Endothelial cell of umbilical vein (primary cell): ENCODE results near the gene PPP2R5B. TPM values are rescaled to one million over a fixed set of nuclear protein-coding genes. Genes with fewer than 3 reads are reported as not detected.

ENCODE experiments used
- BruUV-seq: library from RNA; stranded (reverse); fragments of 400-500 nt; replicated peaks from 2 replicates; lab custom pipeline; 2021; lab: Mats Ljungman, UMichigan
- CTCF ChIA-PET: fragments of 300-600, 350-600 bp; sonication (Branson Sonifier 250); formaldehyde crosslinking; loops from one replicate; lab custom pipeline; 2021; ENCODE audit warnings: antibody characterized with exemption, inconsistent platforms; lab: Charles Lee
- POLR2A ChIA-PET: fragments of 300-600, 350-600 bp; sonication (Branson Sonifier 250); formaldehyde crosslinking; loops from one replicate; lab custom pipeline; 2021; ENCODE audit warnings: antibody characterized with exemption, inconsistent platforms; lab: Charles Lee
- DNase-seq: peaks from one replicate; pipeline ENCODE4 v3.0.0-alpha.2; 2011; ENCODE audit warnings: low read depth, low spot score
- FAIRE-seq: peaks from 2 replicates; lab custom pipeline; 2011; peaks lifted over from hg19 to GRCh38; lab: Jason Lieb, UNC
- H2AFZ ChIP-seq: 2 replicates; pipeline ENCODE4 v1.6.0; 2012; ENCODE audit warnings: low read depth, low read length, control low read depth, inconsistent platforms
- H3K27ac ChIP-seq: 2 replicates; pipeline ENCODE4 v1.5.1; 2011; ENCODE audit warnings: low read depth, mild to moderate bottlenecking, control low read depth, low read length, moderate library complexity; ENCODE audit not compliant: insufficient read depth
- H3K27me3 ChIP-seq, 2 experiments: 2 replicates each; pipeline versions ENCODE4 v1.6.0 to v1.6.1; 2011; ENCODE audit warnings: low read length in 2 of 2, mixed read lengths in 1 of 2; ENCODE audit not compliant: control insufficient read depth in 2 of 2, insufficient read depth in 2 of 2
- H3K36me3 ChIP-seq, 2 experiments: 2 replicates in 1 of 2; 3 replicates in 1 of 2; pipeline ENCODE4 v1.5.1; 2011; ENCODE audit warnings: low read length in 2 of 2, mild to moderate bottlenecking in 1 of 2, moderate library complexity in 1 of 2; ENCODE audit not compliant: control insufficient read depth in 2 of 2, insufficient read depth in 2 of 2; ENCODE audit errors: extremely low read depth in 1 of 2
- H3K4me1 ChIP-seq: 3 replicates; pipeline ENCODE4 v1.5.1; 2011; ENCODE audit warnings: mild to moderate bottlenecking, low read length; ENCODE audit not compliant: control insufficient read depth, insufficient read depth; ENCODE audit errors: extremely low read depth
- H3K4me2 ChIP-seq: 2 replicates; pipeline ENCODE4 v1.6.1; 2011; ENCODE audit warnings: low read length, control low read depth, mixed read lengths; ENCODE audit not compliant: insufficient read depth
- H3K4me3 ChIP-seq, 3 experiments: fragments of 200-600 bp in 1 of 3; sonication (generic), shearing (Covaris generic) in 1 of 3; replicated peaks in 1 of 3; 2 replicates each; pipeline ENCODE4 v1.5.1; 2011 to 2016; ENCODE audit warnings: control low read depth in 3 of 3, low read length in 3 of 3, mild to moderate bottlenecking in 2 of 3, inconsistent platforms in 1 of 3, low read depth in 1 of 3, moderate library complexity in 1 of 3; ENCODE audit not compliant: insufficient read depth in 1 of 3
- H3K79me2 ChIP-seq: 2 replicates; pipeline ENCODE4 v1.6.0; 2012; ENCODE audit warnings: low read length, inconsistent platforms; ENCODE audit not compliant: control insufficient read depth, insufficient read depth
- H3K9ac ChIP-seq: replicated peaks from 2 replicates; pipeline ENCODE3; 2011; ENCODE audit warnings: low read length, control low read depth; ENCODE audit not compliant: insufficient read depth; ENCODE audit errors: extremely low read depth
- H3K9me1 ChIP-seq: replicated peaks from 3 replicates; pipeline ENCODE4 v1.6.0; 2011; ENCODE audit warnings: mild to moderate bottlenecking, low read length; ENCODE audit not compliant: control insufficient read depth, insufficient read depth; ENCODE audit errors: extremely low read depth
- H3K9me3 ChIP-seq: replicated peaks from 2 replicates; pipeline ENCODE4 v1.5.1; 2012; ENCODE audit warnings: low read length, inconsistent platforms; ENCODE audit not compliant: control insufficient read depth, insufficient read depth
- H4K20me1 ChIP-seq: replicated peaks from 2 replicates; pipeline ENCODE3; 2011; ENCODE audit warnings: mild to moderate bottlenecking, low read length; ENCODE audit not compliant: control insufficient read depth, insufficient read depth; ENCODE audit errors: extremely low read depth
- MYC ChIP-seq: IDR thresholded peaks from one replicate; pipeline ENCODE4 v1.6.1; 2011; ENCODE audit warnings: mild to moderate bottlenecking, low read depth, low read length
- dilution Hi-C: fragments of 300-500 bp; cut with MboI; formaldehyde crosslinking; loops from one replicate; pipeline ENCODE4 v1.15.0; 2019; ENCODE audit warnings: low sequenced_read_pairs; ENCODE audit not compliant: extremely low pct_ligation_motif_present
- intact Hi-C: fragments of 100-400 bp; cut with micrococcal nuclease; formaldehyde crosslinking; loops from one replicate; pipeline ENCODE4 v1.10.0; 2022
- polyA plus RNA-seq, 4 experiments: library from polyadenylated mRNA; depleted of rRNA in 3 of 4; stranded (reverse) in 3 of 4; unstranded in 1 of 4; fragments of >200 nt; gene quantifications; 2 replicates each; pipeline versions ENCODE4 v1.2.1 to v1.2.3, GENCODE V29; 2011 to 2012; ENCODE audit warnings: missing spikeins in 1 of 4
- total RNA-seq: library from RNA; stranded (reverse); gene quantifications from 2 replicates; pipeline ENCODE4 v1.2.3, GENCODE V29; 2021
- TF ChIP-seq, protein P1 (sequence below), 2 donors: IDR thresholded peaks; 1 replicate in 1 of 2; 2 replicates in 1 of 2; pipeline ENCODE4 v1.5.1; 2011; ENCODE audit warnings: low read length in 2 of 2, mild to moderate bottlenecking in 2 of 2, moderate library complexity in 2 of 2, control low read depth in 1 of 2, inconsistent platforms in 1 of 2, low read depth in 1 of 2; ENCODE audit not compliant: insufficient read depth in 1 of 2; ENCODE audit errors: extremely low read depth in 1 of 2

PPP2R5B gene
- total and polyA plus RNA-seq, 2 donors (not counting 3 experiments of a cell fraction or from before 2014, with no cell fraction given), result 17.6 to 17.8 TPM

DNA sequence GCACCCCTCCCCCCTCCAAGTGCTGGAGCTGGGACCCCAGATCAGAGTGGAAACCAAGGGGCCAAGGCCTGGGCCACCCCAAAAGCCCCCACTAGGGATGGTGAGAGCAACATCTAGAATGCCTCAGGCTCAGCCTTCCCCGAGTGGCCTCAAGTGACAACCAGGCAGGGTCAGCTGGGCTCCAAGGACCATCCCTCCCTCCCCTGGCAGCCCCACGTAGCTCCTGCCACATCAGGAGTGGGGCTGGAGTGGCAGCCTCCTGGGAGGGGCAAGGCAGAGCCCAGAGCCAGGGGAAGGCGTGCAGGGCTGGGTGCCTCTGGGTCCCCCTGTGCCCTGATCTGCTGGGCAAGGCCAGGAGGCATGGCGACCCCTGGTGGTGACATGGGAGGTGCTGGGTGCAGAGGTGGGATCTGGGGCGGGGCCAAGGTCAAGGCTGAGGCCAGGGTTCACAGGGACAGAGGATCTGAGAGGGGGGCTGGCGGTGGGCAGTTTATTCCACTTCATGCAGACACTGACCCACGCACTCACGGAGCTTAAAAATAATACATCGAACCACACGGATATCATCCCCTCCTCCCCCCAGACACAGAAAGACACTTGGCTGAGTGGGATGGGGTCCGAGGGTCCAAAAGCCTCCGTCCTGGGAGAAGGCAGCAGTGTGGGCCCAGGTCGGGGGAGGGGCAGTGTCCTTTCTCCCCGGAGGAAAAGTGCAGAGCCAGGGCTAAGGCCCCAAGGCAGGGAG is 30.2 kb upstream of the PPP2R5B start:
- no TSS peak for BruUV-seq
- dilution Hi-C loops (loop anchor here (10.0 kb wide), 1 partner anchor 49 kb away; the partner anchor contains the start of gene CDC42BPG), intact Hi-C loops (loop anchor here (1.0 kb wide), 2 partner anchors 47 to 117 kb away; no protein-coding TSS in a partner anchor)
- H4K20me1 ChIP-seq, result no peaks in the 10 kb centered on the region
- TF ChIP-seq, protein P1, sequence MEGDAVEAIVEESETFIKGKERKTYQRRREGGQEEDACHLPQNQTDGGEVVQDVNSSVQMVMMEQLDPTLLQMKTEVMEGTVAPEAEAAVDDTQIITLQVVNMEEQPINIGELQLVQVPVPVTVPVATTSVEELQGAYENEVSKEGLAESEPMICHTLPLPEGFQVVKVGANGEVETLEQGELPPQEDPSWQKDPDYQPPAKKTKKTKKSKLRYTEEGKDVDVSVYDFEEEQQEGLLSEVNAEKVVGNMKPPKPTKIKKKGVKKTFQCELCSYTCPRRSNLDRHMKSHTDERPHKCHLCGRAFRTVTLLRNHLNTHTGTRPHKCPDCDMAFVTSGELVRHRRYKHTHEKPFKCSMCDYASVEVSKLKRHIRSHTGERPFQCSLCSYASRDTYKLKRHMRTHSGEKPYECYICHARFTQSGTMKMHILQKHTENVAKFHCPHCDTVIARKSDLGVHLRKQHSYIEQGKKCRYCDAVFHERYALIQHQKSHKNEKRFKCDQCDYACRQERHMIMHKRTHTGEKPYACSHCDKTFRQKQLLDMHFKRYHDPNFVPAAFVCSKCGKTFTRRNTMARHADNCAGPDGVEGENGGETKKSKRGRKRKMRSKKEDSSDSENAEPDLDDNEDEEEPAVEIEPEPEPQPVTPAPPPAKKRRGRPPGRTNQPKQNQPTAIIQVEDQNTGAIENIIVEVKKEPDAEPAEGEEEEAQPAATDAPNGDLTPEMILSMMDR (IDR thresholded peaks at IDR 0.05; ENCODE audit: extremely low read depth in 1 of 2, insufficient read depth in 1 of 2, low read depth in 1 of 2, low read length in 2 of 2), result peak; percentile 93 to 95
- no peak for TF ChIP-seq MYC
- no peaks in the 10 kb centered on the region for H3K27me3 ChIP-seq
- H3K4me3 ChIP-seq, result no peak overlapping the region
- no peaks in the 10 kb centered on the region for H3K9me1 ChIP-seq
- H2AFZ ChIP-seq, result no peak overlapping the region
- no peaks in the 10 kb centered on the region for H3K4me1 ChIP-seq
- no peak overlapping the region for H3K9ac ChIP-seq
- peaks cover 0 to 16% of the 10 kb centered on the region in 2 experiments for H3K36me3 ChIP-seq
- DNase-seq (peak; percentile 44), FAIRE-seq (peak; percentile 35)
- no peak overlapping the region for H3K27ac ChIP-seq
- H3K79me2 ChIP-seq, result no peaks in the 10 kb centered on the region
- H3K4me2 ChIP-seq, result no peak overlapping the region
- CTCF ChIA-PET, result interaction anchor here (0.7 to 9.4 kb wide), 8 partner anchors 9 to 81 kb away, joined by 3 to 168 read pairs (median 3); partner anchors contain the start of gene CDC42BPG
- POLR2A ChIA-PET, result no interaction called here
- no peaks in the 10 kb centered on the region for H3K9me3 ChIP-seq
